ENCODE measurements around the gene NRSN2. TPM values are rescaled to one million over a fixed set of nuclear protein-coding genes. Genes with fewer than 3 reads are reported as not detected.
A peak's percentile ranks its signal among the peaks of the same experiment; 100 is the strongest.

Gene NRSN2
- total RNA-seq, 6 donors from 2014 or later = 13.6 to 30.8 (median 25.6) TPM

- Histone ChIP-seq H3K9me3 (no peaks in the 10 kb centered on the region), H3K4me3 (peak overlapping the region in 3 of 4 donors; percentile 50 to 59 (median 57)), H3K4me1 (peaks cover 15 to 20% (median 17%) of the 10 kb centered on the region in 4 donors), H3K36me3 (no peaks in the 10 kb centered on the region), H3K27ac (peak overlapping the region; percentile 65 to 88 (median 85)), H3K27me3 (no peaks in the 10 kb centered on the region)
- WGBS, 2 donors = 3 to 9% methylated on average over 6 of the region's 6 CpGs
- TF ChIP-seq CTCF (IDR thresholded peaks at IDR 0.05) = peak in 1 of 6 experiments; percentile 18
- no peak for TF ChIP-seq EP300 (IDR thresholded peaks at IDR 0.05)
- ATAC-seq (ENCODE audit: low FRiP score in 2 of 2) (peak in 1 of 2 donors; percentile 36), DNase-seq (no peak)
Measured at GRCh38 chr20:309306-309840, 37.5 kb upstream of the NRSN2 start.

- peak in 1 of 4 donors; percentile 25 for TF ChIP-seq EP300 (IDR thresholded peaks at IDR 0.05)
- peak; percentile 42 to 53 for TF ChIP-seq POLR2AphosphoS5 (IDR thresholded peaks at IDR 0.05)
- peak in 2 of 4 donors; percentile 14 to 42 for TF ChIP-seq POLR2A (IDR thresholded peaks at IDR 0.05)
- TF ChIP-seq CTCF (IDR thresholded peaks at IDR 0.05) = no peak
- H3K9me3 ChIP-seq = no peaks in the 10 kb centered on the region
- ATAC-seq (ENCODE audit: low FRiP score in 2 of 2) (peak; percentile 99 to 100), DNase-seq (peak; percentile 95 to 99)
- peak overlapping the region; percentile 65 to 88 (median 85) for H3K27ac ChIP-seq
- no peaks in the 10 kb centered on the region for H3K27me3 ChIP-seq
- 3 to 7% methylated on average over 30 to 31 of the region's 31 CpGs for WGBS, 2 donors
- no peaks in the 10 kb centered on the region for H3K36me3 ChIP-seq
- peak overlapping the region in 3 of 4 donors; percentile 50 to 59 (median 57) for H3K4me3 ChIP-seq
- H3K4me1 ChIP-seq = peaks cover 15 to 20% (median 17%) of the 10 kb centered on the region in 4 donors
Measured at GRCh38 chr20:309841-310644, 36.9 kb upstream of the NRSN2 start.

- 7 to 9% methylated on average over 7 of the region's 7 CpGs for WGBS, 2 donors
Measured at GRCh38 chr20:310645-311044, 36.3 kb upstream of the NRSN2 start.

GRCh38 chr20:311609-312008 lies 35.3 kb upstream of the NRSN2 start:
- peaks cover 15 to 20% (median 17%) of the 10 kb centered on the region in 4 donors for H3K4me1 ChIP-seq
- 91 to 93% methylated on average over 7 of the region's 7 CpGs for WGBS, 2 donors
- no peak for ATAC-seq (ENCODE audit: low FRiP score in 2 of 2)

More at GRCh38 chr20:310645-311044, 36.3 kb upstream of the NRSN2 start:
- DNase-seq = no peak
- no peak for ATAC-seq (ENCODE audit: low FRiP score in 2 of 2)
- no peaks in the 10 kb centered on the region for H3K36me3 ChIP-seq
- peak overlapping the region in 3 of 4 donors; percentile 50 to 59 (median 57) for H3K4me3 ChIP-seq
- no peaks in the 10 kb centered on the region for H3K9me3 ChIP-seq
- no peak for TF ChIP-seq CTCF (IDR thresholded peaks at IDR 0.05)
- TF ChIP-seq POLR2A (IDR thresholded peaks at IDR 0.05) = no peak
- TF ChIP-seq POLR2AphosphoS5 (IDR thresholded peaks at IDR 0.05) = no peak
- no peak for TF ChIP-seq EP300 (IDR thresholded peaks at IDR 0.05)
- H3K4me1 ChIP-seq = peaks cover 15 to 20% (median 17%) of the 10 kb centered on the region in 4 donors
- peak overlapping the region; percentile 65 to 88 (median 85) for H3K27ac ChIP-seq
- H3K27me3 ChIP-seq = no peaks in the 10 kb centered on the region

More at GRCh38 chr20:311609-312008, 35.3 kb upstream of the NRSN2 start:
- no peaks in the 10 kb centered on the region for H3K9me3 ChIP-seq
- H3K27ac ChIP-seq = no peak overlapping the region
- H3K4me3 ChIP-seq = no peak overlapping the region
- no peak for DNase-seq
- no peaks in the 10 kb centered on the region for H3K36me3 ChIP-seq
- no peaks in the 10 kb centered on the region for H3K27me3 ChIP-seq
- TF ChIP-seq POLR2AphosphoS5 (IDR thresholded peaks at IDR 0.05) (no peak), CTCF (IDR thresholded peaks at IDR 0.05) (no peak), POLR2A (IDR thresholded peaks at IDR 0.05) (no peak), EP300 (IDR thresholded peaks at IDR 0.05) (no peak)
